Upper lobe of left lung (tissue), 4 donors: ENCODE data around the gene EXOC6B.

ENCODE experiments used
- CTCF ChIP-seq, 6 experiments: fragments of 450-650 bp in 4 of 6; fragments of 200-600 bp in 2 of 6; sonication (generic) in 2 of 6; IDR thresholded peaks; one replicate each; pipeline ENCODE4 v1.5.1; 2016 to 2019; ENCODE audit warnings: antibody characterized with exemption in 6 of 6
- POLR2A ChIP-seq, 4 donors: fragments of 450-650 bp; IDR thresholded peaks; one replicate each; pipeline ENCODE4 v1.5.1; 2016 to 2017; ENCODE audit warnings: antibody characterized with exemption in 4 of 4, mild to moderate bottlenecking in 2 of 4
- POLR2AphosphoS5 ChIP-seq, 2 donors: sonication (generic); formaldehyde crosslinking; IDR thresholded peaks; one replicate each; pipeline ENCODE4 v1.5.1; 2017; ENCODE audit warnings: antibody characterized with exemption in 2 of 2

- TF ChIP-seq CTCF (IDR thresholded peaks at IDR 0.05) (no peak), POLR2AphosphoS5 (IDR thresholded peaks at IDR 0.05) (no peak), POLR2A (IDR thresholded peaks at IDR 0.05) (no peak)
These were observed 78.5 kb downstream of the EXOC6B start for GRCh38 chr2:72747344-72747743.
